MM.1S (cell line): ENCODE data around the gene DOK4.

Experiments
- CTCF ChIP-seq: fragments of 300-600 bp; sonication (generic); IDR thresholded peaks from 2 replicates; pipeline ENCODE4 v1.5.1; 2016; ENCODE audit warnings: antibody characterized with exemption, low read length, mixed read lengths
- EZH2 ChIP-seq: fragments of 300-600 bp; sonication (generic); optimal IDR thresholded peaks from 2 replicates; pipeline ENCODE3; 2017; ENCODE audit warnings: low read depth, mild to moderate bottlenecking, antibody characterized with exemption, low read length, mixed read lengths
- EZH2phosphoT487 ChIP-seq: fragments of 300-600 bp; sonication (generic); IDR thresholded peaks from 2 replicates; pipeline ENCODE4 v1.6.1; 2018; ENCODE audit warnings: antibody characterized with exemption, low read length

GRCh38 chr16:57469917-57470470 lies 16.3 kb downstream of the DOK4 start:
- TF ChIP-seq EZH2phosphoT487: no peak
- no peak for TF ChIP-seq CTCF
- TF ChIP-seq EZH2: no peak
